GM18502 (cell line): Measurements from ENCODE around the gene PTBP1.
"Not testable (repeated sequence)": the region's sequence is repeated elsewhere in the genome, so short reads cannot be mapped to it uniquely, and the experiment has no call there.

Experiments used
- ATAC-seq: cut with Tn5 transposase; IDR thresholded peaks from one replicate; pipeline ENCODE4 v1.9.1; 2021; ENCODE audit warnings: mild to moderate bottlenecking; ENCODE audit not compliant: unreplicated experiment, poor library complexity

Gene PTBP1

DNA sequence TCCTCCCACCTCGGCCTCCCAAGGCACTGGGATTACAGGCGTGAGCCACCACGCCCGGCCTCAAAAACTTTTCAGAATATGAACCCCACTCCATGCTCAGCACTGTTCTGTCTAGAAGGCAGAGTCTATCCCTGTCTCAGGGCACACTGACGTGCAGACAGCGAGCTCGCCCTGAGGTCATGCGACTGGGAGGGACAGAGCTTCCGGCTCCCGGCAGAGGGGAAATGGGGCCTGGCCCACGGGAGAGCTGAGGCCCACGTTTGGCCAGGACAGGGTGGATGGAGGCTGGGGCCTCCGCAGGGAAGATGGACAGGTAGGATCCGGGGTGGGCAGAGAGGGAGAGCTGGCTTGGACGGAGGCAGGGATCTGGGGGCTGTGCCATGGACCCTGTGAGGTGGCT, 27.6 kb downstream of the PTBP1 start:
- ATAC-seq, result no peak

DNA sequence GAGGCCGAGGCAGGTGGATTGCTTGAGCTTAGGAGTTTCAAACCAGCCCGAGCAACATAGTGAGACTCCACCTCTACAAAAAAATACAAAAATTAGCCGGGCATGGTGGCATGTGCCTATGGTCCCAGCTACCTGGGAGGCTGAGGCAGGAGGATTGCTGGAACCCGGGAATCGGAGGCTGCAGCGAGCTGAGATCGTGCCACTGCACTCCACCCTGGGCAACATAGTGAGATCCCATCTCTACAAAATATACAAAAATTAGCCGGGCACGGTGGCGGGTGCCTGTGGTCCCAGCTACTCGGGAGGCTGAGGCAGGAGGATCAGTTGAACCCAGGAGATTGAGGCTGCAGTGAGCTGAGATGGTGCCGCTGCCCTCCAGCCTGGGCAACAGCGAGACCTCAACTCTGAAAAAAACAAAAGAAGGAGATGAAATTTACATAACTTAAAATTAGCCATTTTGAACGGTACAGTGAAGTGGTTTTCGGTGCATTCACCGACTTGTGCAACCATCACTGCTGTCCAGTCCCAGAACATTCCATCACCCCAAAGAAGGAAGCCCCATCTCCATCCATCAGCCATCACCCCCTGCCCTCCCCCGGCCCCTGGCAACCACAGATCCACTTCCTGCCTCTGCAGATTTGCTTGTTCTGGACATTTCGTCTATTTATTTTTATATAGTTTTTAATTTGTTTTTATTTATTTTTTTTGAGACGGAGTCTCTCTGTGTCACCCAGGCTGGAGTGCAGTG, 28.8 kb downstream of the PTBP1 start:
- ATAC-seq, result no peak

DNA sequence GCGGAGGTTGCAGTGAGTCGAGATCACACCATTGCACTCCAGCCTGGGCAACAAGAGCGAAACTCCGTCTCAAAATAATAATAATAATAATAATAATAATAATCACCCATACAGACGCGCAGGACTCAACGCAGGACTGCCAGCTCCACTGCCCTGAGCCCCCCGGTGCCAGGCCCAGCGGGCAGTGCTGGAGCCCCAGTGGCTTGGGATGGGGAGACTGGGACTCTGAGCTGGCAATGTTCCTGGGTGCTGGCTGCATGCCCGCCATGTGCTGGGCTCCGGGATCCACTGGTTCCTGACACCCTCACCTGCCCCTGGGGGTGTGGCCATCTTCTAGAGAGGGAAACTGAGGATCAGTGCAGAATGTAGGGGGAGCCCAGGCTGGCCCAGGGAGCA, 30.1 kb downstream of the PTBP1 start:
- no peak for ATAC-seq

DNA sequence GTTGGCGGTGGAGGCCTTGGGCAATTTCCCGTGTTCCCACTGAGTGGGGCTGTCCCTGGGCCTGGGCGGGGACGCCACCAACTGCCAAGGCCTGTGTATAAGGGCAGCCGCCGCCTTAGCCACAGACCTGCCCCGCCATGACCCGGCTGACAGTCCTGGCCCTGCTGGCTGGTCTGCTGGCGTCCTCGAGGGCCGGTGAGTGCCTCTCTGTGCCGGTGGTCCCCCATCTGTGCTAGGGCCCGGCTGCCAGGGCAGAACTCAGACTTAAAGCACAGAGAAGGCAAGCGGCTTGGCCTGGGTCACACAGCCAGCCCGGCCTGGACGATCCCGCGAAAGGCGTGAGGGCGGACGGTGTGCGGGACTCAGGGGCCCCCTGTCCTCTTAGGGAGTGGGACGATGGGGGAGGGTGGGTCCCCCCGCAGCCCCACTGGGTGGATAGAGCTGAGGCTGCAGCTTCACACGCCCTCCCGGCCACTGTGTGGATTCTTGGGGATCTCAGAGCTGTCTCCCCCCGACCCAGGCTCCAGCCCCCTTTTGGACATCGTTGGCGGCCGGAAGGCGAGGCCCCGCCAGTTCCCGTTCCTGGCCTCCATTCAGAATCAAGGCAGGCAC, 30.6 kb downstream of the PTBP1 start, which contains the start of gene AZU1:
Gene AZU1, plus strand, starts transcription at position 128 of the 612 bp plus-strand sequence. Its CDS starts 10 bp downstream, at position 138.
- ATAC-seq, result no peak

DNA sequence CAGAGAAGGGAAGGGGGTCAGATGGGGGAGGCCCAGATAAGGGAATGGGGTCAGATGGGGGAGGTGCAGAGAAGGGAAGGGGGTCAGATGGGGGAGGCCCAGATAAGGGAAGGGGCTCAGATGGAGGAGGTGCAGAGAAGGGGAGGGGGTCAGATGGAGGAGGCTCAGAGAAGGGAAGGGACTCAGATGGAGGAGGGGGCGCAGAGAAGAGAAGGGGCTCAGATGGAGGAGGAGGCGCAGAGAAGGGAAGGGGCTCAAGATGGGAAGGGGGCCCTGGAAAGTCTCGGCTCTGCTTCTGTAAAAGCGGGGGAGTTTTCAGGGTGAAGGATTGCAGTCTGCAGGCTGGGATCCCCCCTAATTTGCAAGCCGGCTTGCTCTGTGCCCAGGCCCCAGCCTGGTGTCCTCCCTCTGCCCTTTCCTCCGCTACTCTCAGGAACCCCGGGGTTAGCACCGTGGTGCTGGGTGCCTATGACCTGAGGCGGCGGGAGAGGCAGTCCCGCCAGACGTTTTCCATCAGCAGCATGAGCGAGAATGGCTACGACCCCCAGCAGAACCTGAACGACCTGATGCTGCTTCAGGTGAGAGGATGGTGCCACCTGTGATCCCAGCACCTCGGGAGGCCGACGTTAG, 32.0 kb downstream of the PTBP1 start:
- no peak for ATAC-seq

DNA sequence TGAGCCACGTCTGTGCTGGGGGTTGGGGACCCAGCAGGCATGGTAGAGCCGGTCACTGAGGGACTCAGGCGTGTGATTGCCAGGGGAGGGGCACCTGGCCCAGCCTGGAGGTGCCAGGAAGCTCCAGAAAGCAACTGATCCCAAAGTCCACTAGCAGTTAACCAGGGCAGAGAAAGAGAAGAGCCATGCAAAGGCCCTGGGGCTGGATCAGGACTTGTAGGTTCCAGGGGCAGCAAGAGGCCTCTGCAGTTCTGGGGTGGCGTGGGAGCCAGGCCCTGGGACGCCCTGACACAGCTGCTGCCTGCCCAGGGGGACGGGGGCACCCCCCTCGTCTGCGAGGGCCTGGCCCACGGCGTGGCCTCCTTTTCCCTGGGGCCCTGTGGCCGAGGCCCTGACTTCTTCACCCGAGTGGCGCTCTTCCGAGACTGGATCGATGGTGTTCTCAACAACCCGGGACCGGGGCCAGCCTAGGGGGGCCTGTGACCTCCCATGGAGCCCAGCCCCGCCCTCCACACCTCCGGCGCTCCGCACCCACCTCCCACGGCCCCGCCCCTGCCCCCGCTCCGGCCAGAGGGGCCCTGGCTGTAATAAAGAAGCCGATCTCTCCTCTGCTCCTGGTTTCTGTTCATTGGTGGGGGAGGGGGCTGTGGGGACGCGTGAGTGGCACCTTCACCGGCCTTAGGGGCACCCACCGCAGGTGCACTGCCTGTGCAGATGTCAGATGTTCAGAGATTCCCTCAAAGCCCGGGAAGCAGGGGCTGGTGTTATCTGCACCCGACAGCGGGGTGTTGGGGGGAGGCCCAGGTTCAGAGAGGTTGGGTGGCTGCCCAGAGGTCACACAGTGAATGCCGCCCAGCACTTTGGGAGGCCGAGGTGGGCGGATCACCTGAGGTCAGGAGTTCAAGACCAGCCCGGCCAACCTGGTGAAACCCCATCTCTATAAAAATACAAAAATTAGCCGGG, 34.4 kb downstream of the PTBP1 start:
- no peak for ATAC-seq

DNA sequence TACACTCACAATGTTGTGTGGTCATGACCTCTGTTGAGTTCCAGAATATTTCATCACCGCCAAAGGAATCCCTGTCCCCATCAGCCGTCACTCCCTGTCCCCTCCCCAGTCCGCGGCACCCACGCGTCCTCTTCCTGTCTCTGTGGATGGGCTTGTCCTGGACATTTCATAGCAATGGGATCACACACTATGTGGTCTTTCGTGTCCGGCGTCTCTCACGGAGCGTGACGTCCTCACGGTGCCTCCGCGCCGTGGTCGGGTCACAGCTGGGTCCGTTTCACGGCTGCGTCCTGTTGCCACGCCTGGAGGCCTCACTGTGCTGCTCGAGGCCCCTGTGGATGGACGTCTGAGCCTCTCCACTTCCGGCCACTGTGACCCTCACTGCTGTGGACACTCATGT, 37.0 kb downstream of the PTBP1 start:
- ATAC-seq, result no peak

DNA sequence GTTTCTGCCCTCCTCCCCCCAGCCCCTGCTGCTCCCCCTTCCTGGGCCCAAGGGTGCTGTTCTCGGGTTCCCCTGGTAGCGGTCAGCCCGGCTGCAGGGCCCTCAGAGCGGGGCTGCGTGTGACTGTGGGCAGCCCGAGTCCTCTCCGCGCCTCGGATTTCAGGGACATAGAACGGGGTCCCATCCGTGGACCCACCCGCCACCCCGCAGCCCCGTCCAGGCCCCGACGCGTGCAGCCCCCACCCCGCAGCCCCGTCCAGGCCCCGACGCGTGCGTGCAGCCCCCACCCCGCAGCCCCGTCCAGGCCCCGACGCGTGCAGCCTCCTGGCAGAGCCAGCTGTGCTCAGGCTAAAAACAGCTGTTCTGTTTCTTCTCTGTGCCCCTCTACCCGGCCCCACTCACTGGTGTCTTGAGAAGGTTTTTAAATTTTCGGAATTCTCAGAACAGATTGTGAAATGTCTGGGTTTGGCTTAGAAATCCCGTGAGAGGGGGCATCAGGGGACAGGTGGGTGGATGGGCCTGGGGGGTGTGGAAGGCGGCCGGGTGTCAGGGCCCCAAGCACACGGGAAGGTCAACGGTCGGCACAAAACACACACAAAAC, 38.1 kb downstream of the PTBP1 start:
- no peak for ATAC-seq

DNA sequence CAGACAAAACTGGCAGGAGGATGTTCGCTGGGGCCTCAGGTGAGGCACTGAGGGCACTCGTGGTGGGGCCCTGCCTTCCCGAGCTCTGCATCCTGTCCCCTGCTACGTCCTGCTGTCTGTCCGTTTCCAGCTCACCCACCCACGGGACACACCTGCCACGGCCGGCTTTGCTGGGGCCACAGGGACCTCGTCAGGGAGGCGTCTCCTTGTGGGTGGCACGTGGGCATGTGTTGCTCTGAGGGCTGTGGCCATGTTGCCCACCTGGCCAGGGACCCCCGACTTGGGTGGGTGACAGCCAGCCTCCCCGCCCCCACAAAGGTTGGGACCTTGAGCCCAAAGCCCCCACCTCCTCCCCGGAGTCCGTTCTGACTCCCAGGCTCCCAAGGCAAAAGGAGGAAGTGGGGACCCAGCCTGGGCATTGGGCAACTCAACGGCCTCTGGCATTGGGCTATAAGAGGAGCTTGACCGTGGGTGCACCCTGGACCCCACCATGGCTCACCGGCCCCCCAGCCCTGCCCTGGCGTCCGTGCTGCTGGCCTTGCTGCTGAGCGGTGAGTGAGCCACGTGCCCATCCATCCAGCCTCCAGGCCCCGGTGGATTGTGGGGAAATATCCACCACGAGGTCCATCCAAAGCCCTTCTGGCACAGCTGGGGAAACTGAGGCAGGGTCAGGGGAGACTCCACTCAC, 43.4 kb downstream of the PTBP1 start, which contains the start of gene PRTN3:
Gene PRTN3, plus strand, starts transcription at position 481 of the 688 bp plus-strand sequence. Its CDS starts 10 bp downstream, at position 491.
- ATAC-seq, result no peak

DNA sequence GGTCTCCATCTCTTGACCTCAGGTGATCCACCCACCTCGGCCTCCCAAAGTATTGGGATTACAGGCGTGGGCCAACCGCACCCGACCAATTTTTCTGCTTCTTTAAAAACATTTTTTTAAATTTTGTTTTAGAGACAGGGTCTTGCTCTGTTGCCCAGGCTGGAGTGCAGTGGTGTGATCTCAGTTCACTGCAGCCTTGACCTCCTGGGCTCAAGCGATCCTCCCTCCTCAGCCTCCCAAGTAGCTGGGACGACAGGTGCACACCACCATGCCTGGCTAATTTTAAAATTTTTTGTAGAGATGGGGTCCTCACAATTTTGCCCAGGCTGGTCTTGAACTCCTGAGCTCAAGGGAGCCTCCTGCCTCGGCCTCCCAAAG, 45.5 kb downstream of the PTBP1 start:
- ATAC-seq, result not testable (repeated sequence)

DNA sequence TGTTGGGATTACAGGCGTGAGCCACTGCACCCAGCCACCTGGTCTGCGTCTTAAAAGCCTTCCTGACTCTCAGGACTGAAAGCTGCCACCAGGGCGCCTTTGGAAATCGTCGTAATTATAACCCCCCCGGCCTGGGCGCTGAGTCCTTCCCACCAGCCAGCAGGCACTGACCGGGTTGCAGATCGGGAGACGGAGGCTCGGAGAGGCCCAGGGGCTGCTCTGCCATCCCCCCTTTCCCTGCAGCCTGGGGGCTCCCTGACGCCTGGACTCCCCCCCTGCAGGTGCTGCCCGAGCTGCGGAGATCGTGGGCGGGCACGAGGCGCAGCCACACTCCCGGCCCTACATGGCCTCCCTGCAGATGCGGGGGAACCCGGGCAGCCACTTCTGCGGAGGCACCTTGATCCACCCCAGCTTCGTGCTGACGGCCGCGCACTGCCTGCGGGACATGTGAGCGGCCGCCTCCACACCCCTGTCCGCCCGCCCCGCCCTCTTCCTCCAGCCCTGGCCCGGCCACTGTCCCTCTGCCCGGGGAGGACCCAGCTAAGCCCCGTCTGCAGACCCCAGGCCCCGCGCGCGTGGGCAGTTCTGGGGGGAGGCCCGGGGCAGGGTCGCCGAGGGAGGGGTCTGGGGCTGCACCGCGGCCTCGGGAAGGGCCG, 46.1 kb downstream of the PTBP1 start:
- ATAC-seq, result no peak

DNA sequence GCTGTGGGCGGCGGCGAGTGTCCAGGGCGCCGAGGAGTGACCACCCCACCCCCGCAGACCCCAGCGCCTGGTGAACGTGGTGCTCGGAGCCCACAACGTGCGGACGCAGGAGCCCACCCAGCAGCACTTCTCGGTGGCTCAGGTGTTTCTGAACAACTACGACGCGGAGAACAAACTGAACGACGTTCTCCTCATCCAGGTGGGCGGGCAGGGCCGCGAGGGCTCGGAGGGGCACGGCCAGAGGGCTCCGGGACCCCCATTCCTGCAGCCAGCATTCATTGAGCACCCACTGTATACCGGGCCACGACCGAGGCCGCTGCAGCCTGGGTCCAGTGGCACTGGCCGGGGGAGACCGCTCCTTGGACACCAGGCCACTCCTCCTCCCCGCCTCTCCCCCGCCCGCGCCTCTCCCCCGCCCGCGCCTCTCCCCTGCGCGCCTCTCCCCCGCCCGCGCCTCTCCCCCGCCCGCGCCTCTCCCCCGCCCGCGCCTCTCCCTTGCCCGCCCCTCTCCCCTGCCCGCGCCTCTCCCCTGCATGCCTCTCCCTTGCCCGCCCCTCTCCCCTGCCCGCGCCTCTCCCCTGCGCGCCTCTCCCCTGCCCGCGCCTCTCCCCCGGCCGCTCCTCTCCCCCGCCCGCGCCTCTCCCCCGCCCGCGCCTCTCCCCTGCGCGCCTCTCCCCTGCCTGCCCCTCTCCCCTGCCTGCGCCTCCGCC, 46.7 kb downstream of the PTBP1 start:
- ATAC-seq, result no peak

DNA sequence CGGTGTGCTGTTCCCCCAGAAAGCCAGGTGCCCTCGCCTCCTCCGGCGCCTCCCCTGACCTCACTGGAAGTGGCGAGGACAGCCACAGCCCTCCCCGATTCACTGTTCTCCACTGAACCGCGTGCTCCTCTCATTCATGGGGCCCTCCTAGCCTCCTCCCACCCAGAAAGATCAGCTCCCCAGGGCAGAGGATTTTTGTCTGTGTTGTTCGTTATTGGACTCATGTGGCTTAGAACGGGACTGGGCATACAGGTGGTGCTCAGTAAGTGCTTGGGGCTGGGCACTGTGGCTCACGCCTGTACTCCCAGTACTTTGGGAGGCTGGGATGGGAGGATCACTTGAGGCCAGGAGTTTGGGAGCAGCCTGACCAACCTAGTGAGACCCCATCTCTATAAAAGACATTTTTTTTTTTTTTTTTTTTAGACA, 47.3 kb downstream of the PTBP1 start:
- ATAC-seq, result no peak

DNA sequence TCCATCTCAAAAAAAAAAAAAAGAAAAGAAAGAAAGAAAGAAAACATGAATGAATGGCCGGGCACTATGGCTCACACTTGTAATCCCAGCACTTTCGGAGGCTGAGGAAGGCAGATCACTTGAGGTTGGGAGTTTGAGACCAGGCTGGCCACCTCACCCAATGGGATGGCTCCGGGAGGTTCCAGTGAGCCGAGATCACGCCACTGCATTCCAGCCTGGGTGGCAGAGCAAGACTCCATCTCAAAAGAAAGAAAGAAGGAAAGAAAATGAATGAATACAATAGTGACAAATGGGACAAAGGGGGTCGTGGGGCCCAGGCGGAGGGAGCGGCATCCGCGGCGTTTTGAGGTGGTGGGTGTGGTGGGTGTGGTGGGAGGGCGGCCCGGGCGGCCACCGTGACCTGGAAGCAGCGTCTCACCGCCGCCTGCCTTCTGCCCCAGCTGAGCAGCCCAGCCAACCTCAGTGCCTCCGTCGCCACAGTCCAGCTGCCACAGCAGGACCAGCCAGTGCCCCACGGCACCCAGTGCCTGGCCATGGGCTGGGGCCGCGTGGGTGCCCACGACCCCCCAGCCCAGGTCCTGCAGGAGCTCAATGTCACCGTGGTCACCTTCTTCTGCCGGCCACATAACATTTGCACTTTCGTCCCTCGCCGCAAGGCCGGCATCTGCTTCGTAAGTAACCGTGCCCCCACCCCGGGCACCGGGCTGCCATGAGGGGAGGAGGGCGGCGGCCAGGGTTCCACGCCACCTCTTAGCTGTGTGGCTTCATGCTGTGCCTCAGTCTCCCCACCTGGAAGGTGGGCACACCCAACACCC, 48.7 kb downstream of the PTBP1 start:
- ATAC-seq, result no peak

DNA sequence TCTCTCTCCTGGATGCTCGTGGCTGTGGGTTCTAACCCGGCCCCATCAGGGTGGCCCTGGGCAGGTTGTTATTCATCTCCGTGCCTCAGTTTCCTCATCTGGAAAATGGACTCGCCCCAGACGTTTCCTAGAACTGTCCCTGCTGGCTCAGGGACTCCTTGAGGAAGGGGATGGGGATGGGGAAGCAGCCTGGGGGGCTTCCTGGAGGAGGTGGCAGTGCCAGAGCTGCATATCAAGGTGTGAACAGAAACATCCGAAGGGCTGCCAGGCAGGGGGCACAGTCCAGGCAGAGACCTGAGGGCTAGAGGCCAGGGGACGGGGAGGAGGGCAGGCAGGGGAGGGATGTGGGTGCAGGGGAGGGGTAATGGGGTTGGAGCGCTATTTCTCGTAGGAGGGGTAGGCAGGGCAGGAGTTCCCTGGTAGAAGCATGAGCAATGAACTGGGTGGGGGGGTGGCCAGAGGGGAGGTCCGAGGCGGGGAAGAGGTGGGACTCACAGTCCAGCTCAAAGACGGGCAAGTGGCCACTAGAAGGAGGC, 51.2 kb downstream of the PTBP1 start:
- no peak for ATAC-seq

DNA sequence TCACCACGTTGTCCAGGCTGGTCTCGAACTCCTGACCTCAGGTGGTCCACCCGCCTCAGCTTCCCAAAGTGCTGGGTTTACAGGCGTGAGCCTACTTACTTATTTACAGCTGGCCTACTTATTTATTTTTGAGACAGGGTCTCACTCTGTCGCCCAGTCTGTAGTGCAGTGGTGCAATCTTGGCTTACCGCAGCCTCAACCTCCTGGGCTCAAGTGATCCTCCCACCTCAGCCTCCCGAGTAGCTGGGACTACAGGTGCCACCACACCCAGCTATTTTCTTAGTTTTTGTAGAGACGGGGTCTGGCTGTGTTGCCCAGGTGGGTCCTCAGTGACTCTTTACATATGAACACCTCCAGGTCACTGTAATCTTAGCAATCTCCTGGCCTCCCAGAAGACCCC, 51.9 kb downstream of the PTBP1 start:
- ATAC-seq, result not testable (repeated sequence)
